Sigmoid colon (tissue), 4 donors: ENCODE measurements around the gene RABGAP1.

Experiments
- CTCF ChIP-seq, 4 experiments: fragments of 450-650 bp in 3 of 4; fragments of 200-600 bp in 1 of 4; IDR thresholded peaks; one replicate each; pipeline ENCODE4 v1.5.1; 2016 to 2019; ENCODE audit warnings: antibody characterized with exemption in 4 of 4, mild to moderate bottlenecking in 3 of 4, moderate library complexity in 2 of 4
- EP300 ChIP-seq, 4 donors: sonication (generic); formaldehyde crosslinking; IDR thresholded peaks; one replicate each; pipeline ENCODE4 v1.6.1; 2017; ENCODE audit warnings: antibody characterized with exemption in 4 of 4
- POLR2A ChIP-seq, 2 donors: fragments of 450-650 bp; IDR thresholded peaks; one replicate each; pipeline ENCODE4 v1.6.1; 2016; ENCODE audit warnings: antibody characterized with exemption in 2 of 2, mild to moderate bottlenecking in 2 of 2, moderate library complexity in 2 of 2

- TF ChIP-seq POLR2A (IDR thresholded peaks at IDR 0.05) = no peak
- no peak for TF ChIP-seq CTCF (IDR thresholded peaks at IDR 0.05)
- TF ChIP-seq EP300 (IDR thresholded peaks at IDR 0.05) = no peak
These were observed 171.5 kb downstream of the RABGAP1 start for GRCh38 chr9:123112015-123112975.
